Activated naive CD4-positive, alpha-beta T cell treated with anti-CD3 and anti-CD28 coated beads, Interleukin-2, amount 50 U/mL, for 16 hours (primary cell): ENCODE measurements around the gene GALNTL6.

ENCODE experiments used
- DNase-seq: peaks from one replicate; pipeline ENCODE4 v3.0.0-alpha.2; 2020

The GALNTL6 gene

GRCh38 chr4:172011196-172011595 lies 198.0 kb downstream of the GALNTL6 start:
- DNase-seq = no peak

DNA sequence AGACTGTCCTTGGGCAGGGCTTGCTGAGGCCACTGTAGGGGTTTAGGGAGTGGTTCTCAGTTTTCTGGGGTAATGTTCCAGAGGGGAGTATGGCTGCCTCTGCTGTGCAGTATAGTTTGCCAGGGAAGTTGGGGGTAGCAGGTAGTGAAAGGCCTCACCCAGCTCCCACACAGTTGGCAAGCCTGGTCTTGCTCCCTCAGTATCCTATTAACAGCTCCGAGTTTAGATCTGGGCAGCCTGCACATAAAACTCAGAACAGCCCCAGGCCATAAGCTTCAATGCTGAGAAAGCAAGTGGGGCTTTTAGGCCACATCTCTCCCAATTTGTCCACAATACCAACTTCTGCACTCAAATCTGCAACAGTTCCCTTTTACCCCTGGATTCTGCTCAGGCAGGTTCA lies 205.2 kb downstream of the GALNTL6 start:
- no peak for DNase-seq

DNA sequence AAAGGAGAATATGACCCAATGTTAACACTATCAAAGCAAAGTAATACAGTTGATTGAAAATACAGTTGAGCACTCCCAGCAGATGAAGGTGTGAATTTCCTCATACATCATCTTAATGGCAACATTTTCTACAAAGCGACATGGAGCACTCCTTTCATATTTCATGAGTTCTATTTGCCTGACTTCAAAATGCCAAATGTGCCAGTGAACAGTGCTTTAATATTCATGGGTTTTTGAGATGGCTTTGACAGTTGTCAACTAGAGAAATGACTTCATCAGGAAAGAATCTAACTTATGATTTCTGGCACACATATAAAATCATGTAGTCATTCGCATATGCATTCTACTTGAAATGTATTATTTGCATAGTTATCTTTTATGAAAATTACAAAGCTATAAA lies 222.4 kb downstream of the GALNTL6 start:
- DNase-seq = no peak

DNA sequence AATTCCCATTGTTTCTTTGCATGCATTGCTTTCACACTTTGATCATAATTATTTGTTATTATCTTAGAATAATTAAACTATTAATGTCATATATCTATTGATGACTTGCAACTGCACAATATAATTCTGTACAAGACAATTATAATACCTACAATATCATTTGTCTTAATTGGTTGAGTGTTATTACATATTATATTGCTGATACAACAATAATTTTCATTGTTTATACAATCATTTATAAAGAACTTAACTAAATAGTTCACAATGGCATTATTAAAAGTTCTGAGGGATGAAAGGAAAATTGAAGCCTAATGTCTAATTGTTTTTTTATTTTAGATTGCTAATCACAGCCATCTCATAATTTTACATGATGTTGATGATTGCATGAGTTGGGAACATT lies 227.6 kb downstream of the GALNTL6 start:
- DNase-seq = no peak

GRCh38 chr4:172042714-172043114 lies 229.5 kb downstream of the GALNTL6 start:
- DNase-seq = no peak

GRCh38 chr4:172045981-172046380 lies 232.8 kb downstream of the GALNTL6 start:
- no peak for DNase-seq

DNA sequence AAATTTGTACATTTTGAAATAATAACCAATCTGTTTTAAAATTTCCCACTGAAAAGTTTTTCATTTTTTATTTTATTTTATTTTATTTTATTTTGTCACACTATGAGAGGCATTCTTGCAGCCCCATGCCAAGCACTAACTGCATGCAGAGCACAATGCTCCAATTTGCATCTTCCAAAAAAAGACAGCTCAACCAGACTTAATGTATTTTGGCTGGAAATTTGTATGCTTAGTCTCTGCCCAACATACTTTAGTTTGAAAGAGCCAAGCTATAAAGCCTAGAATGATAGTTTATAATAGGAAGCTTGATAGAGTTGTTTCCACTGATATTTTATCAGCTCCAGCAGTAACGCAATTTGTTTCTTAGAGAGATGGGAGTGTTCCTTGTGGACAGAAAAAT lies 235.5 kb downstream of the GALNTL6 start:
- DNase-seq = no peak

DNA sequence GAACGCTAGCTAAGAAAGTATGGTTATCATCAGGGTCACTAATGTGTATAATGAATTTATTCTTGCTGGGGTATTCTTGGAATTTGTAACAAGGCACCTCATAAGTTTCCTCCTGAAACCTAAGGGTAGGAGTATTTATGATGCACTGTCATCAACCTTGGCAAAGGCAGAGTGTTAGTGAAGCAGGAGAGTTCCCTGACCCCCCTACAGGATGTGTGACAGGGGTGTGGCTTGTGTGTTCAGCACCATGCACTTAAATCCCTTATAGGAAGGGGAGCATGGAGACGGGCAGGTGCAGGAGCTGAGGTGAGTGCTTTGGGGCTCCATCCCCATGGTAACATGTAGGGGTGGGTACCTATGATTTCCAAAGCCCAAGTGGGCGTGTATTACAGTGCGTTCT lies 237.7 kb downstream of the GALNTL6 start:
- no peak for DNase-seq

DNA sequence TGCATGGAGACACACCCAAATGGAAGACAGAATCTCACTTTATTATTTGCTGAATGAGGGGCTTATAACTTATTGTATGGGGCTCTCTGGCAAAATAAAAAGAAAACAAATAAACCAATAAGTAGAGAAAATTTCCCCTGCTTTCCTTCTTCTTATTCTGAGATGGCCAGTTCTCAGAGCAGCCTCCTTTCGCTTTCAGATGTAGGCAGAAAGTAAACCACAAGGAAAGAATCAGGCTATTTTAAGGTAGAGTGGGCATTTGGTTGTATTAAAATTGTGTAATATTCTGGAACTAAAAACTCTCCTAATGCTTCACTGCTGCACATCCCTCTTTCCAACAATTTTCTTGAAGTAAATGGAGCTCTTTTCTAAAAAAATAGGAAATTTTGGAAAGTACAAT lies 241.8 kb downstream of the GALNTL6 start:
- no peak for DNase-seq

- DNase-seq = no peak
Measured at GRCh38 chr4:172055498-172055897, 242.3 kb downstream of the GALNTL6 start.

DNA sequence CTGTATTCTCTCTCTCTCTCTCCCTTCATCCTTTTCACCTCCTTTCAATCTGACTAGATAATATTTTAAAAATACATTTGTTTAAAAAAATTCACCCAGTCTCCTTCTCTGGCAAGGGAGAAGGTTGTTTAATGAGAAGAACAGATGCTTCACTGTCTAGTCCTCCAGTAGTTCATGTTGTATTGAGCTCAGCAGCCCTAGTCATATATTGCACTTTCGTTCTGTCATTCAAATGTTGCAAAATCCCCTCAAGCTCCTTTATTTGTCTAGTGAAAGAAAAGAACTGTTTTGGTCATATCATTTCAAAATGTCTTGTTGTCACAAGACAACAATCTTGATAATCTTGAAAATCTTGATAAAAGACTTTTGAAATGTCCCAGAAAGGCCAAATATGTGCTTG lies 248.0 kb downstream of the GALNTL6 start:
- DNase-seq = no peak

DNA sequence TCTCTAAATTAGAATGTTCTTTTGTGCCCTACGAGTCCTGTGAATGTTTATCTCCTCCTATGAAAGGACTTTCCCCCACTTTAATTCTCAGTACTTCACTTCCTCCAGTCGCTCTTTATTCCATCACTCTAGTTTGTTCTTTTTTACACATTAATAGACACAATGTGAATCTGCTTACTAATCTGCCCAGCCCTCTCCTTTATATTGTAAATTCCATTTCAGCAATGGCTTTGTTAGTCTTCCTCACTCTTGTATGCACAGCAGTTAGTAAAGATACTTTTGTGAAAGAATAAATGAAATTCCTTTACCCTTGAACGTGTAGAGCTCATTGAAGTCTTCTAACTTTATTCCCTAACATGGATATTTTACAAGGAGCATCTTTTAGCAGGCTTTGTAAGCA lies 255.3 kb downstream of the GALNTL6 start:
- no peak for DNase-seq

DNA sequence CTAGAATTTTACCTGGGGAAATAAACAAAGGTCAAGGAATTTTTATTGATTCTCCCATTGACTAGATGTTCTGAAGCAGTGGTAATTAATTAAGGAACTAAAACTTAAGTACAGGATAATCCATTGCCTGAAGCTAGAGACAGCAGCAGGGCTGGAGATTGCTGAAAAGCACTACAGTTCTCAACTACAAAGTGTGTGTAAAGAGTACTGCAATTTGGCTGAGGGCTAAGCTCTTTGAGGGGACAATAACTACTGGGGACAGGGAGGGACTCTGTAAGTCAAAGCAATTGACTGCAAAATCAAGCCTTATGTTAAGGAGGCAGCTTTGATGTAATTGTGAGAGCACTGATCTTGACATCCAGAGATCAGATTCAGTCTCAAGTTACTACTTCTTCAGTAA lies 260.4 kb downstream of the GALNTL6 start:
- no peak for DNase-seq

DNA sequence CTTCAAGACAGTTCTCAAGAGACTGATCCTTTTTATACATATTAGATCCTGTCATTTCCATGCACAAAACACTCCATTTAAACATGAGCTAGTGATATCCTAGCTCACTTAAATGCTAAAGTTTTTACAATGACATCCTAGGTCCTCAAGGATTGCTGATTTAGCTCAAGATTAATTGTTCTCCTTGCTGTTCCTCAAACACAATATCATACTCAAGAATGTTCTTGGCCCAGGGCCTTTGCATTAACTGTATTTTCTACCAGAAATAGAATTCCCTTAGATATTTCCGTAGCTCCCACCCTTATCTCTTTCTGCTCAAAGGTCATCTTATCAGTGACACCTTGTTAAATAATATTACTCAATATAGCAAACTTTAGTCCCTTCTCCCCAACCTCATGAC lies 270.1 kb downstream of the GALNTL6 start:
- no peak for DNase-seq

- no peak for DNase-seq
Measured at GRCh38 chr4:172088556-172088955, 275.4 kb downstream of the GALNTL6 start.

DNA sequence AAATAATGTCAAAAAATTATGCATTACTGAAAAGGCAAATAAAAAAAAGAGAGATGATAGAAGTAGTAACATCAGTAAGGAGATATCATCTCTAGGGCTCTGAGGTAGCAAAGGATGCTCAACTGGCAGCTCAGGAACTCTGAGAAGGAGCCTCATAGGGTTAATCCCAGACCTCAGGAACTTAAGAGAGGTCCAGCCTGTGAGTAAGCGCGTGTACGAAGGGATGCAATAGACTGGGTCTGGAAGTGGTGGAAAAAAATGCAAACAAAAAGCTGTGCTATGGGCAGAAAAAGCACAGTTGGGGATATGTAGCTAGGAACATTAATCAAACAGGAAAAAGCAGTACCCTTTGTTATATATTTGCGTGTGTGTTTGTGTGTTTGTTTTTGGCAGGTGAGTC lies 282.0 kb downstream of the GALNTL6 start:
- DNase-seq = no peak

- no peak for DNase-seq
Measured at GRCh38 chr4:172096786-172097185, 283.6 kb downstream of the GALNTL6 start.

DNA sequence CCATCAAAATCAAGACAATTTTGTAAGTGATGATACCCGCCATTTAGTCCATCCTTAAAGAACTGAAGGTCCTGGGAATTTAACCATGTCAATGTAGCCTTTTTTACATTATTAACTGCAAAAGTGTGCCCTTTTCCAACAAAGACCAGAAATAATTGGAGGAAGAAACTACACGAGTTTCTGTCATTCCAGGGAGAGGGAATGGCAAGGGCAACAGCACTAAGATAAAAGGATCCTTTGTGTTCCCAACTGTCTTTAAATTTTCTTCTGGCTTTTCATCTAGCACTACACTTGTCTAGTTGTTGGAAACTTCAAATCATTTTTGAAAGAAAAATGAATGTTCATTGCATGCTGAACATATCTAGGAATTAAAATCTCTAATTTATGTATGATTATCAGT lies 286.2 kb downstream of the GALNTL6 start:
- no peak for DNase-seq

DNA sequence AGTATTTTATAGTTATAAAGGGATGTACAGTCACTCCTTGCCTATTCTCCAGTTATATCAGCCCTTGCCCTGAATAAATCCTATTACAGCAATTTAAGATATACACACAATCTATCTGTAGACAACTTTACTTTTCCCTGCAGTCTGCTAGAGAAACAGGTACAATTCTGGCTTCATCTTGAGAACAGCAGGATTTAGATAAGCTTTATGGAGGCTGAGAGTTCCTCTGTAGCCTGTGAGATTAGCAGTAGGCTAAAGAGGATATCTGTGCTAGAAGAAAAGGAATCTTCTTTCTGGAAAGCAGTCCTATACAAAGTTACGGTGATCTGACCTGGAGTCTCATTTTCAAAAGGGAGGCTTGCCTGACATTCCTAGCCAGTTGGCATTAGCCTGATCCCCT lies 290.3 kb downstream of the GALNTL6 start:
- DNase-seq = no peak

- DNase-seq = no peak
Measured at GRCh38 chr4:172104539-172104938, 291.3 kb downstream of the GALNTL6 start.

- no peak for DNase-seq
Measured at GRCh38 chr4:172105918-172106317, 292.7 kb downstream of the GALNTL6 start.

- no peak for DNase-seq
Measured at GRCh38 chr4:172109466-172109865, 296.3 kb downstream of the GALNTL6 start.

GRCh38 chr4:172124656-172125308 lies 311.6 kb downstream of the GALNTL6 start:
- DNase-seq = no peak

- DNase-seq = no peak
Measured at GRCh38 chr4:172125443-172125842, 312.2 kb downstream of the GALNTL6 start.

DNA sequence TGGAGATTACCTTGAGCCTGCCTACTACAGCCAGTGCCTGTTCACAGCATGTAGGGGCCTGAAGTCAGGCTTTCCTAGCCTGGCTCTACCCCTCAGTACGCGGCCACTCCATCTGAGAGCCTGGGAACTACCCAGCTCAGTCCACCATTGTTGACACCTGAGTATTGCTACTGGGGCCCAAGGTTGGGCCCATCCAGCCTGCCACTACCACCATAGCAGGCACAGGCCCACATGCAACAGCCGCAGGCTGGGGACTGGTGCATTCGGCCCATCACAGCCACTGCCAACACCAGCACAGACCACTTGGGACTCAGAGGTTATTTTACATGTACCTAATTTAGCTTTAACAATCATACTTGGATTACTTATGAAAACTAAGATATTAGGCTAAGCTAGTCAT lies 314.0 kb downstream of the GALNTL6 start:
- DNase-seq = no peak

- DNase-seq = no peak
Measured at GRCh38 chr4:172129593-172129992, 316.4 kb downstream of the GALNTL6 start.
